NOMO-1 treated with dmso at 0.1 percent for 144 hours (cell line): Measurements from ENCODE around the gene SULT1A1.

Source experiments
- DNase-seq: peaks from one replicate; lab custom pipeline; 2025; ENCODE audit not compliant: unreplicated experiment; lab: John Stamatoyannopoulos, UW

Gene SULT1A1

DNA sequence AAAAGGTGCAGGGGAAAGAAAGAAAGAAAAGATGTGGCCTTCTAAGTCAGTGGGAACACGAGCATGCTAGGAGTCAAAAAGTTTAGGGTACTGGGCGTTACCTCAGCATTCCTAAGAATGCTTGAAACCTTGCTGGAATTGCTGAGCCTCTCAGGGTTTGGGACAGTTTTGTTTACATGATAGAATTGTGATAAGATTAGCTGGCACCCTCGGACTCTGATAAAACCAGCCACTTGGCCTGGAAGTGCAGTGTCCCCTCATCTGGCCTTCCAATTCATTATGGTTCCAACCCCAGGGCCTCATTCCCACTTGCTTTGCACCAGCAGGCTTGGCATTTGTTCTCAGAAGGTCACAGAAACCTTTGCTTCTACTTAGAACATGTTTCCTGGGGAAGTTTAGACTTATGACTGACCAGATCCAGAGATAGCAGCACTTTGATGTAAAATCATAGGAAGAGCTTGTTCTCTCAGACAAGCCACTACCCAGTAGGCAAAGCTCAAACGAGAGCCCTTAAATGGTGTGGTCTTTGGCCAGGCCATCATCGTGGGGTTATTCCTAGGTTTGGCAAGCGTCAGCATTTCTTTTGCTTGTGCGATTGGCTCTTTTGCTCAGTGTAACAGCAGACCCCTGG, 48.2 kb downstream of the SULT1A1 start:
- no peak for DNase-seq

DNA sequence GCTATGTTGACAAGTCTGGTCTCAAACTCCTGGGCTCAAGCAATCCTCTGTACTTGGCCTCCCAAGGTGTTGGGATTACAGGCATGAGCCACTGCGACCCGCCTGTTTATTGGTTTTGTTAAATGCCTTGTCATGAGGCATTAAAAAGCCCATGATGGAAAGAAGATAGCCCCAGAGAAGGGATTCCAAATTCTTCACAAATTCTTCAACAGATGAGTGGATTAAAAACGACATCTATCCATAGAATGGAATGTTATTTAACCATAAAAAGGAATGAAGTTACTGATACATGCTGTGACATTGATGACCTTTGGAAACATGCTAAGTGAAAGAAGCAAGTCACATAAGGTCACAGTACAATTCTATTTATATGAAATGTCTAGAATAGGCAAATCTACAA, 51.4 kb downstream of the SULT1A1 start:
- no peak for DNase-seq

DNA sequence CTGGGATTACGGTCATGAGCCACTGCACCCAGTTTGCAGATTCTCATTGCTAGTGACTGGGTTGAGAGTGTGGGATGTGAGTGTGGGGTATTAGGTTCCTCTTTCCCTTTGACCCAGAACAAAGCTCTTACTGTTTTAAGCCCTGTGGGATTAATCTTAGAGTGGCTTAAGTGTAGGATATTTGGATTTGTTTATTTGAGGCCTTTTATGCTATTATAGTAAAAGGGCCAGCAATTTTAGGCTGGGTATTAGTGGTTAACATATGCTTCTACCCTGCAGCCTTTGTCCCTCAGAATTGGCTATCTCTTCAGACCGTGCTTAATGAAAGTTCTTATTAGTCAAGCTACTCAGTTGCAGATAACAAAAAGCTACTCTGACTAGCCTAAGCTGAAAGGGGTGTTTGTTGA, 52.9 kb downstream of the SULT1A1 start:
- no peak for DNase-seq

DNA sequence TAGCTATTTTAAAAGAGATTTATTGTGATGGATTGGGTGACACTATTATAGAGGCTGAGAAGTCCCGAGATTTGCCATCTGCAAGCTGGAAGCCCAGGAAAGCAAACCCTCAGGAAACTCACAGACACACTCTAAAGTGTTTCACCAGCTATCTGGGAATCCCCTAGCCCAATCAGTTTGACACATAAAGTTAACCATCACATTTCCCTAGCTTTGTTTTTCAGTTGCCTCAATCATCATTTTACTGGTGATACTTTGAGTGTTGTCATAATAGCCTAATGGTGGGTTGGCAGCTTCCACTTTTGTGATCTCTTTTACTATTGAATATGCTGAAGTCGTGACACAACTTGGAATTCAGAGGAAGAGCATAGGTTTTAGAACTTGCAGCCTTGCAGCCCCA, 54.3 kb downstream of the SULT1A1 start:
- no peak for DNase-seq
